ENCODE measurements around the gene TNK2. TPM values are rescaled to one million over a fixed set of nuclear protein-coding genes. Genes with fewer than 3 reads are reported as not detected.
A peak's percentile ranks its signal among the peaks of the same experiment; 100 is the strongest.
"Not testable (repeated sequence)": the region's sequence is repeated elsewhere in the genome, so short reads cannot be mapped to it uniquely, and the experiment has no call there.

TNK2 gene
- total RNA-seq: 10 to 100 TPM in 3 of 4 donors, 1 to 10 TPM in 1; 6.1 to 81.2 (median 24.4) TPM

- DNase-seq: no peak
- Histone ChIP-seq H3K9me3 (no peaks in the 10 kb centered on the region), H3K27me3 (no peaks in the 10 kb centered on the region), H3K4me1 (peaks cover 0 to 18% of the 10 kb centered on the region in 2 donors), H3K36me3 (no peaks in the 10 kb centered on the region), H3K4me3 (peak within 1 kb of the TSS; percentile 43 to 75), H3K27ac (peak within 1 kb of the TSS; percentile 51 to 73)
- no peak for TF ChIP-seq POLR2A (IDR thresholded peaks at IDR 0.05)
- TF ChIP-seq CTCF (IDR thresholded peaks at IDR 0.05): no peak
- intact Hi-C loops (cut with DNase I; ENCODE audit: low total_unique reads): no loop called here
Observed at GRCh38 chr3:195907934-195908693, at the start of gene TNK2. TSS of gene TNK2 (minus strand) at chr3:195908551. CDS start at chr3:195888588, 19,963 bp downstream.

DNA sequence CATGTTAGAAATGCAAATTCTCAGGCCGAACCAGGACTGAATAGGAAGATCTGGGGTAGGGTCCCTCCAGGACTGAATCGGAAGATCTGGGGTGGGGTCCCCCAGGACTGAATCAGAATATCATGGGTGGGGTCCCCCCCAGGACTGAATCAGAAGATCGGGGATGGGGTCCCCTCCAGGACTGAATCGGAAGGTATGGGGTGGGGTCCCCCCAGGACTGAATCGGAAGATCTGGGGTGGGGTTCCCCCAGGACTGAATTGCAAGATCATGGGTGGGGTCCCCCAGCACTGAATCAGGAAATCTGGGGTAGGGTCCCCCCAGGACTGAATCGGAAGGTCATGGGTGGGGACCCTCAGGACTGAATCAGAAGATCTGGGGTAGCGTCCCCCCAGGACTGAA lies 48.2 kb upstream of the TNK2 start:
- TF ChIP-seq POLR2A (IDR thresholded peaks at IDR 0.05) (no peak), CTCF (IDR thresholded peaks at IDR 0.05) (no peak)
- Histone ChIP-seq H3K27ac (no peak overlapping the region), H3K4me1 (no peaks in the 10 kb centered on the region), H3K27me3 (no peaks in the 10 kb centered on the region), H3K9me3 (no peaks in the 10 kb centered on the region), H3K36me3 (no peaks in the 10 kb centered on the region), H3K4me3 (no peak overlapping the region)
- intact Hi-C loops (cut with DNase I; ENCODE audit: low total_unique reads): no loop called here
- no peak for DNase-seq

- H3K27me3 ChIP-seq; H3K9me3 ChIP-seq; H3K4me1 ChIP-seq; H3K27ac ChIP-seq; DNase-seq; H3K36me3 ChIP-seq; intact Hi-C loops (cut with DNase I; ENCODE audit: low total_unique reads); H3K4me3 ChIP-seq: not testable (repeated sequence)
Observed at GRCh38 chr3:195955416-195955841, 47.1 kb upstream of the TNK2 start.

DNA sequence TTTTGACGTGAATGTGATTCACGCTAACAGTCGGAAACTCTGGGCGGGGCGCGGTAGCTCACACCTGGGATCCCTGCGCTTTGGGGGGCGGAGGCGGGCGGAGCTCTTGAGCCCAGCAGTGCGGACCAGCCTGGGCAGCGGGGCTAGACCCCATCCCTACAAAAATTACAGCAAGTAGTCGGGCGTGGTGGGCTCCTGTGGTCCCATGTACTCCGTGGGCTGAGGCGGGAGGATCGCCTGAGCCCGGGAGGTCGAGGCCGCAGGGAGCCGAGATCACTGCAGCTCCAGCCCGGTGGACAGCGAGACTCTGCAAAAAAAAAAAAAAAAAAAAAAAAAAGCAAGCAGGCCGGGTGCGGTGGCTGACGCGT lies 46.4 kb upstream of the TNK2 start:
- H3K9me3 ChIP-seq; H3K36me3 ChIP-seq; H3K27ac ChIP-seq; intact Hi-C loops (cut with DNase I; ENCODE audit: low total_unique reads); DNase-seq; H3K4me1 ChIP-seq; H3K27me3 ChIP-seq: not testable (repeated sequence)
- peak overlapping the region in 1 of 2 donors; percentile 36 for H3K4me3 ChIP-seq

- H3K36me3 ChIP-seq; intact Hi-C loops (cut with DNase I; ENCODE audit: low total_unique reads); H3K4me1 ChIP-seq; H3K9me3 ChIP-seq; H3K27me3 ChIP-seq: not testable (repeated sequence)
- peak overlapping the region in 1 of 2 donors; percentile 36 for H3K4me3 ChIP-seq
- DNase-seq: peak in 1 of 2 donors; percentile 84
- peak overlapping the region in 1 of 2 donors; percentile 51 for H3K27ac ChIP-seq
Observed at GRCh38 chr3:195954052-195954751, 45.9 kb upstream of the TNK2 start.

- H3K27ac ChIP-seq; H3K9me3 ChIP-seq; H3K27me3 ChIP-seq; DNase-seq; intact Hi-C loops (cut with DNase I; ENCODE audit: low total_unique reads); H3K36me3 ChIP-seq; H3K4me3 ChIP-seq; H3K4me1 ChIP-seq: not testable (repeated sequence)
Observed at GRCh38 chr3:195952590-195952989, 44.2 kb upstream of the TNK2 start.

GRCh38 chr3:195951443-195952177 lies 43.3 kb upstream of the TNK2 start:
- H3K36me3 ChIP-seq; H3K27me3 ChIP-seq; DNase-seq; H3K4me1 ChIP-seq; H3K9me3 ChIP-seq; H3K4me3 ChIP-seq; H3K27ac ChIP-seq; intact Hi-C loops (cut with DNase I; ENCODE audit: low total_unique reads): not testable (repeated sequence)

DNA sequence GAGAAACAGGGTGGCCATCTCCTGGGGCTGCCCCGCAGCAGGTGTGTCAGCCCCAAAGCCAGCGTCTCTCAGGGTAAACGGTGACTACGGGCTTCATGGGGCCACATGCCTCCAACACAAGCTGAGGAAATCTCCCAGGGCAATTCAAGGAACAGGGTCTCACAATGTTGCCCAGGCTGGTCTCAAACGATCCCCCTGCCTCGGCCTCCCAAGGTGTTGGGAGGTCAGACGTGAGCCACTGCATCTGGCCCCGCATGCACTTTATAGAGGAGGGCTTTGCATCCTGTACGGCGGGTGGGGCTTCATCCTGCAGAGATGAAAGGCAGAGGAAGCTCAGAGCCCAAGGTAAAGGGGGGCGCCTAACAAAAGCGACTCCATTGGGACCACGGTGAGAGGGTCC lies 42.4 kb upstream of the TNK2 start:
- H3K27ac ChIP-seq; H3K36me3 ChIP-seq; H3K9me3 ChIP-seq; DNase-seq; intact Hi-C loops (cut with DNase I; ENCODE audit: low total_unique reads); H3K4me1 ChIP-seq; H3K4me3 ChIP-seq; H3K27me3 ChIP-seq: not testable (repeated sequence)

- H3K4me3 ChIP-seq; H3K27ac ChIP-seq; H3K4me1 ChIP-seq; intact Hi-C loops (cut with DNase I; ENCODE audit: low total_unique reads); H3K27me3 ChIP-seq; H3K9me3 ChIP-seq; DNase-seq; H3K36me3 ChIP-seq: not testable (repeated sequence)
Observed at GRCh38 chr3:195950164-195950563, 41.8 kb upstream of the TNK2 start.

- H3K27me3 ChIP-seq; H3K9me3 ChIP-seq; H3K4me3 ChIP-seq; H3K36me3 ChIP-seq; DNase-seq; H3K27ac ChIP-seq; H3K4me1 ChIP-seq; intact Hi-C loops (cut with DNase I; ENCODE audit: low total_unique reads): not testable (repeated sequence)
Observed at GRCh38 chr3:195946910-195947699, 38.8 kb upstream of the TNK2 start.
